A549 treated with AZD9567 at 1 μM for 4 hours (cell line): ENCODE results near the gene ZNF280A. TPM values are rescaled to one million over a fixed set of nuclear protein-coding genes. Genes with fewer than 3 reads are reported as not detected.

ENCODE experiments used
- total RNA-seq: library from RNA; stranded (reverse); fragments of 200-300 nt; extraction: Qiagen RNA extraction; gene quantifications from 5 replicates; pipeline ENCODE4 v1.2.3, GENCODE V29; 2022; ENCODE audit not compliant: insufficient read depth

The ZNF280A gene, protein sequence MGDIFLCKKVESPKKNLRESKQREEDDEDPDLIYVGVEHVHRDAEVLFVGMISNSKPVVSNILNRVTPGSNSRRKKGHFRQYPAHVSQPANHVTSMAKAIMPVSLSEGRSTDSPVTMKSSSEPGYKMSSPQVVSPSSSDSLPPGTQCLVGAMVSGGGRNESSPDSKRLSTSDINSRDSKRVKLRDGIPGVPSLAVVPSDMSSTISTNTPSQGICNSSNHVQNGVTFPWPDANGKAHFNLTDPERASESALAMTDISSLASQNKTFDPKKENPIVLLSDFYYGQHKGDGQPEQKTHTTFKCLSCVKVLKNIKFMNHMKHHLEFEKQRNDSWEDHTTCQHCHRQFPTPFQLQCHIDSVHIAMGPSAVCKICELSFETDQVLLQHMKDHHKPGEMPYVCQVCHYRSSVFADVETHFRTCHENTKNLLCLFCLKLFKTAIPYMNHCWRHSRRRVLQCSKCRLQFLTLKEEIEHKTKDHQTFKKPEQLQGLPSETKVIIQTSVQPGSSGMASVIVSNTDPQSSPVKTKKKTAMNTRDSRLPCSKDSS
- 2.5 to 3.5 TPM (median 3.0 TPM) in 5 replicates for total RNA-seq

GRCh38 chr22:22520020-22520656 lies at the start of gene ZNF280A:
Gene ZNF280A (minus strand): TSS chr22:22520270. CDS start chr22:22515630, 4,640 bp downstream.

GRCh38 chr22:22558972-22559603 lies 39.0 kb upstream of the ZNF280A start, which contains the start of gene PRAME:
Gene PRAME (minus strand): TSS chr22:22559265. CDS start chr22:22556832, 2,433 bp downstream.

DNA sequence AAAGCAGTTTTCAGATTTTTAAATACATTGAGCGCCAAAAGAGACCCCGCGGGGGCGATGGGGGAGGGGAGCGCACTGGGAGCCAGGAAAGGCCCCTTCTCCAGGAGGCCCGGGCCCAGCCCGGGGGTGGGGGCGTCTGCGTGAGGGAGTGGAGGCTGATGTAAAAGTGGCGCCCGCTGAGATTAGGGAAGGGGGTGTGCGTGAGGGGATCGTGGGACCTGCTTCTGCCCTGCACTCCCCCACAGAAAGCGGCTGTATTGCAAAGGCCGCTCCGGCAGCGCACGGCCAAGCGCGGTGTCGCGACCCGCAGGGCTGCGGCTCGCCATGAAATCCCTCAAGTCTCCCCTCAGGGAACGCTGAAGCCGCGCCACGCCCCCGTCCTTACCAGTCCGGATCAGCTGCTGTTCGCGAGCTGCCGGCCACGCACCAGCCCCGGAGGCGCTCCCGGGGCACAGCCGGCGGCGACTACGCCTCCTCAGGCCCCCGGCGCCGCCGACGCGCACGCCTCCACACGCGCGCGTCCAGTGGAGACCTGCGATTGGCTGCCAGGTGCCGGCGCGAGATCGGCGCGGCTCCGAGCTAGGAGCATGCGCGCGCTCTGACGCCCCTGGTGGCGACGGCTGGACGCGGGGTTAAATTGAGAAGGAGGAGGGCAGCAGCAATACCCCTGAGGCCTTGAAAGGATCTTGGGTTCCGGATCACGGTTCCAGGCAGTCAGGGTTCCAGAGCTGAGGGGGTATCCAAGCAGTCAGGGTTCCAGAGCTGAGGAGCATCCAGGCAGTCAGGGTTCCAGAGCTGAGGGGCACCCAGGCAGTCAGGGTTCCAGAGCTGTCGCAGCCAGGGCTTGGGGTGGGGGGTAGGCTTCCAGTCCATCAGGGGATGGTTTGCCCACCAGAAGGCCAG lies 11.5 kb downstream of the ZNF280A start, which contains the start of gene ZNF280B:
Gene ZNF280B, minus strand, starts transcription at position 469 of the 903 bp plus-strand sequence. CDS start 19,344 bp downstream, outside the sequence.

Other genes starting within 250 kb of the ZNF280A start
- 1.4 to 4.2 TPM (median 1.6 TPM) in 5 replicates for gene ZNF280B, start 11.5 kb downstream of the ZNF280A start, total RNA-seq
- gene PRAME, start 39.0 kb upstream of the ZNF280A start, total RNA-seq: 83.4 to 132 TPM (median 93.8 TPM) in 5 replicates
- gene GGTLC2, start 124.3 kb upstream of the ZNF280A start, total RNA-seq: not detected in 5 replicates